SHP77 treated with DMSO at 0.1 percent for 48 hours (cell line): ENCODE measurements around the gene HMCN2.

Experiments used
- DNase-seq: peaks from one replicate; lab custom pipeline; 2025; lab: John Stamatoyannopoulos, UW

Gene HMCN2

DNA sequence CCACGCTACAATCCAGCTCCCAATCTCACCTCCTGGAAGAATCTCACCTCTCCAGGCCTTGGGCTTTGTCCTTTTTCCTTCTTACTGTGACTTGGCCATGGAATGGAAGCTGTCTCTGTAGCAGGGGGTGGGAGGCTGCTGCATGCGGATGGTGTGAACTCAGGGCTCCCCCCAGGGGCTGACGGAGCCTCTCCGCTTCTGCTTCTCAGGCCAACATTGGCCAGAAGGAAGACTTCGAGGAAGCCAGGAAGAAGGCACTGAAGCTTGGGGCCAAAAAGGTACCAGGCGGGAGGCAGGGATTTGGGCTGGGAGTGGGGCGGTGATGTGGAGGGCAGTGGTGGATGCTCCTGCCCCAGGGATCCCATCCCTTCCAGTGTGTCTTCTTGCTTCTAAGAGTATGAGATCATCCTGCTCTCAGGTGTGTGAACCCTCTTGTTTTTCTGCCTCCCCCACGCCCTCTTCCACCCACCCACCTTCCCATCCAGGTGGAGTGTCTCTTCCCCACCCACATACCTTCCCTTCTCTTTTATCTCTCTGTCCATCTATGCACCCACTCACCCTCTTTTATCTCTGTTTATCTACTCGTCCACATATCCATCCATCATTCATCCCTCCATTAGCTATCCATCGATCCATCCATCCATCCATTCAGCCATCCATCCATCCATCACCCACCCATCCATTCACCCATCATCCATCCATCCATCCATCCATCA lies 188.7 kb downstream of the HMCN2 start:
- no peak for DNase-seq

DNA sequence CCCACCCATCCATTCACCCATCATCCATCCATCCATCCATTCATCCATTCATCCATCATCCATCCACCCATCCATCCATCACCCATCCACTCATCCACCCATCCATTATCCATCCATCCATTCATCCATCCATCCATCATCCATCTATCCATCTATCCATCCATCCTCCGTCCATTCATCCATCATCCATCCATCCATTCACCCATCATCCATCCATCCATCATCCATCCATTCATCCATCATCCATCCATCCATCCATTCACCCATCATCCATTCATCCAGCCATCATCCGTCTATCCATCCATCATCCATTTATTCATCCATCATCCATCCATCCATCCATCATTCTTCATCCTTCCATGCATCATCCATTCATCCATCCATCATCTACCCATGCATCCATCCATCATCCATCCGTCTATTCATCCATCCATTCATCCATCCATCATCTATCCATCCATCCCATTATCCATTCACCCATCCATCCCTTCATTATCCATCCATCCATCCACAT lies 189.3 kb downstream of the HMCN2 start:
- no peak for DNase-seq

DNA sequence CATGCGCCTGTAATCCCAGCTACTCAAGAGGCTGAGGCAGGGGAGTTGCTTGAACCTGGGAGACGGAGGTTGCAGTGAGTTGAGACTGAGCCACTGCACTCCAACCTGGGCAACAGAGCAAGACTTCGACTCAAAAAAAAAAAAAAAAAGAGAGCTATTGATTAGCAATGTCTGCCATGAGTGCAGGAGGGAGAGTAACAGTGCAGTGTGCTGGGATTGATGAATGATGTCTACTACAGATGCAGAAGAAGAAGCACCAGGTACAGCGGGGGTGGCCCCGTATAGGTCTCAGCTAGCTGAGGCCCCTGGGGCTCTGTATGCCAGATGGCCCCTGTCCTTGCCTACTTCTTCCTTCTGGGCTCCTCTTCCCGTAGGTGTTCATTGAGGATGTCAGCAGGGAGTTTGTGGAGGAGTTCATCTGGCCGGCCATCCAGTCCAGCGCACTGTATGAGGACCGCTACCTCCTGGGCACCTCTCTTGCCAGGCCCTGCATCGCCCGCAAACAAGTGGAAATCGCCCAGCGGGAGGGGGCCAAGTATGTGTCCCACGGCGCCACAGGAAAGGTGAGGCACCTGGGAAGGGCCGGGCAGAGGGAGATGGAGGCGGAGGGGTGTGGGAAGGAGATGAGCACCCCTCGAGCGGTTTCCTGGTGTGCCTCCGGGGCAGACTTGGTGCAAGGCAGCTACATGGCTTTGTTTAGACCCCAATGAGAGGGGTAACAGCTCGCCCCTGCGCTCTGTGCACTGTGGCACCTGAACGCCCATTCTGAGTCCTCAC lies 192.7 kb downstream of the HMCN2 start:
- no peak for DNase-seq

DNA sequence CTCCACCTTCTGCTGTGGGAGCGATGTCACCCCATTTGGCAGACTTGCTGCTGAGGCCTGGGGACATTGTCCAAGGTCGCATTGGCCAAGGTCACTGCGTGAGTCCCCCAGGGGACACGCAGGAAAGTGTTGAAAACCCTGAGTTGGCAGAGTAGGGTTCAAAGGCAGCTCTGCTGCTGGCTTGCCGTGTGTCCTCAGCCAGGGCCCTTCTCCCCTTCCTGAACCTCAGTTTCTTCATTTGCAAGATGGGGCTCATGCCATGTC lies 193.2 kb downstream of the HMCN2 start:
- no peak for DNase-seq

DNA sequence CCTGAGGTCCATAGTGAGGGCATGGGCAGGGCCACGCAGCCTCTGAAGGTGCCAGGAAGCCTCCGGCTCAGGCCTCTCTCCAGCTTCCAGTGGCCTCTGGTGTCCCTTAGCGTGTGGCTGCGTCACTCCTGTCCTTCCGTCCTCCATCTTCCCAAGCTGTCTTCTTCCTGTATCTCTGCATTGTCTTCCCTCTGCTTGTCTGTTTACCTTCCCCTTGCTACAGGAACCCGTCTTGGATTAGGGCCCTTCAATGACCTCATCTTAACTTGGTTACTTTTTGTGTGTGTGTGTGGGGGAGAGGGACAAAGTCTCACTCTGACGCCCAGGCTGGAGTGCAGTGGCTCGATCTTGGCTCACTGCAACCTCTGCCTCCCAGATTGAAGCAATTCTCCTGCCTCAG lies 193.6 kb downstream of the HMCN2 start:
- no peak for DNase-seq

DNA sequence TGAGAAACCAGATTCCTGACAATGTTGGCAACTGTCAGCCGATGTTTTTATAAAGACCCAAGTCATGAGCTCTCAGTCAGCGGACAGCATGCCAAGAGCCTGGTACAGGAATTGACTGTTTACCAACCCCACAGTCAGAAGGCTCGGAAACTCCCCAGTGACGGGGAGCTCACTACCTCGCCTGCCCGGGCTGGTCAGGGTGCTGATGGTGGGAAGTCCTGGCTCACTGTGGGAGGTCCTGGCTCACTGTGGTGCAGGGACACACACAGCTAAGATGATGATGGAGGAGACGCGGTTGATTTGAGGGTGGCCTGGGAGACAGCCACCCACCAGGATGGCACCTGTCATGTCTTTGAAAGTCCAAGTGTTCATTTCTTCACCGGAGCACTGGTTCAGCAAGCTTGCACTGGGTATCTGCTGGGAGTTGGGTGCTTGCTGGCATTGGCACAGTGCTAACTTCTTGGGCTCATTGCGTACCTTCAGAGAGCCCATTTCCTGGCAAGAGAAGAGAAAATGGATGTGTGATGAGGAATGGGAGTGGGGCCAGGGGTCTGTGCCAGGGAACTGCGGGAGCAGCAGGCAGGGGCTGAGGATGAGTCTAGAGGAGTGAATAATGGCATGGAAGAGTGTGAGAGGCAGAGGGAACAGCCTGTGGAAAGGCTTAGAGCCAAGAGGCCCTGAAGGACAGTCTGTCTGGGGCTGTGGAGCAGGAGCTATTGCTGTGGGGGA lies 194.5 kb downstream of the HMCN2 start:
- no peak for DNase-seq

DNA sequence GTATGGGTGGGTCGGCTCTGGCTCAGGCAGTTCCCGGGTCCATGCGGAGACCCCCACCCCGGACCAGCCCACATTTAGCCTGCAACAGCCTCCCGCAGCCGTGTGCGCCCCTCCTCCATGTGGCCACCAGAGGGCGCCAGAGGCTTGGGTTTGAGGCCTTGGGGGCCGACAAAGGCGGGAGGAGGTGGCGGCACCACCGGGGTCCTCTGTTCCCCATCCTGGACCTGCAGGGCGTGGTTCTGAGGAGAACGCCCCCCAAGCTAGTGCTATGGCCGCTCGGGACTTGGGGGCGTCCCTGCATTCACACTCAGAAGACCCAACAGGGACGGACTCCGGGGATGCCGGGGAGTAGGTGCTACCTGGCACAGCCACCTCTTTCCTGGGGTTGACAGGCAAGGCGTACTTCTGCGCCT lies 195.7 kb downstream of the HMCN2 start:
- no peak for DNase-seq

DNA sequence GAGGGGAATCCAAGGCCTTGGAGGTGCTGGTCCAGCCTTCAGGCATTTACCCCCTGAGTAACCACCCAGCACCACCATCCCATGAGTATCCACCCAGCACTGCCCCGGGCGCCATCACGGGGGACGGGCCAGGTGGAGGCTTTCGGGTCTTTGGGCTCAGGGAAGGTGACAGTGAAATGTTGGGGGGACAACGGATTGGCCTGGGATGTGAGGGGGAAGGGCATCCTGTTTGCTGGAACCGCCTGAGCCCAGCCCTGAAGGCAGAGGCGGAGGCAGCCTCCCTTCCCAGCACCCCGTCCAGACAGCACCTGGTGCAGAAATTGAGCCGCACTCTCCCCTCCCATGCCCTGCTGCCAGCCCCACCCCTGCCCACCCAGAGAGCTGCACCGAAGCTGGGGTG lies 196.2 kb downstream of the HMCN2 start:
- DNase-seq, result no peak

DNA sequence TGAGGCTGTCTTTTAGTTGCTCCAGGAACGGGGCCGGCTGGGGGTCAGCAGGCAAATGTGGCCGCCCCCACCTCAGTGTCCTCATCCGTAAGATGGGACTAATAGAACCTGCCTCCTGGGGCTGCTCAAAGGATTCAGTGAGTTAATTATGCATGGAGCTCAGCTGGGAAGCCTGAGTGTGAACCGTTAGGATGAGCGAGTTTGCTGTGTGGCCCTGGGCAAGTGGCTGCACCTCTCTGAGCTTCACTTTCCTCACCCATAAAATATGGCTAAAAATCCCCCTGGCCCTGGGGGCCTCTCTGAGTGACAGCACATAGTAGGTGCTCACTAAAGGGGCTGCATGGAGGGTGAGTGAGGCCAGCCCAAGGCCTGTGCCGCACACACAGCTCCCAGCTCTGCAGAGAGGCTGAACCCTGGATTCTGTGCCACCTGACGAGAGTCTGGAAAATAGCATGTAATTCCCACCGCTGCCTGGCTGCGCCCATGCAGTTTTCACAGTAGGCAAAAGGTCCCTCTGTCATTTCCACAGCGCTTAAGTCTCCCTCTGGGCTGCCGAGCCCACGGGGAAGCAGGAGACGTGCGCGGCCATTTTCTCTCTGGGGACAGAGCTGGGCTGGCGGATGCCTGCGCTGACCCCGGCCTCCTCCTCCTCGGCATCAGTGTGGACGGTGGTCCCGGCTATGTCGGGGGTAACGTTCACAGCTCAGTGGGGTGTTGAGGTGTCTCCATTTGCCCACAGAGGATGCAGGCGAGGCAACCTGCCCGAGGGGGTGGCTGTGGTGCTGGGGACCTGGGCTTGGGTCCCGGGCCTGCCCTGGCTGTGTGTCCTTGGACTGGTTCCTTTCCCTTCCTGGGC lies 197.4 kb downstream of the HMCN2 start:
- no peak for DNase-seq

DNA sequence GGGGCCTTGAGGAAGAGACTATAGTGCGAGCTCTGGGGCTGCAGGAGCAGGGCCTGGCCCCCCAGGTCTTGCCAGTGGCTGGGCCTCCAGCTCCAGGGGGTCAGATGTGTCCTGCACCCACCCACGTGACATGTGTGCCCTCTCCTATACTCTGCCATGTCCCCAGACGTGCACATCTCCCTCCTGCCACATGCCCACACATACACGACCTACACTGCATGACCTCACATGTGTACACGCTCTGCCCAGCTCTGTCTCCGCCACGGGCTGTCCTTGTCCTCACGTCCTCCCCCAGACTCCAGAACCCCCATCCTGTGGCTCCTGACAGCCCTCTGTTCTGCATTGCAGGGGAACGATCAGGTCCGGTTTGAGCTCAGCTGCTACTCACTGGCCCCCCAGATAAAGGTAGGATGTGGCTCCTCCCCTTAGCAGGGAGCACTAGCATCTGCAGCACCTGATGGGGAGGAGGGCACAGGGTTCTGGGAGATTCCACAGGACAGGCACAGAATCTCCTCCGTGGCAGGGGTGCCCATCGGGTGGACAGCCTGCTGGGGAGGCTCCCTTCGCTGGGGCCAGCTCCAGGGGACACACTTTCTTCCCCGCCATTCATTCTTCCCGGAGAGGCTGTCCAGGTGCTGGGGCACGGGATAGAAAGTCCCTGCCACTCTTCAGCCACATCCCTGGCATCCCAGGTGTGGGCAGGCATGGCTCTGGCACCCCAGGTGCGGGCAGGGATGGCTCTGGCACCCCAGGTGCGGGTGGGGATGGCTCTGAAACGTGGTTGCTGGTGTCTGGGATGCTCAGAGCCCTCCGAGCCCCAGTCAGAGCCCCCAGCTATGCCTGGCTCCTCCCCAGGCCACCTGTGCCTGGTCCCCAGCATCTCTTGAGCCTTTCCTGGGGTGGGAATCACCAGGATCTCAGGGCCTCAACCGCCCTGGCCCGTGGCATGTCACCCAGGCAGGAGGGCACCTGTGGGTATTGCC lies 198.5 kb downstream of the HMCN2 start:
- DNase-seq, result no peak

DNA sequence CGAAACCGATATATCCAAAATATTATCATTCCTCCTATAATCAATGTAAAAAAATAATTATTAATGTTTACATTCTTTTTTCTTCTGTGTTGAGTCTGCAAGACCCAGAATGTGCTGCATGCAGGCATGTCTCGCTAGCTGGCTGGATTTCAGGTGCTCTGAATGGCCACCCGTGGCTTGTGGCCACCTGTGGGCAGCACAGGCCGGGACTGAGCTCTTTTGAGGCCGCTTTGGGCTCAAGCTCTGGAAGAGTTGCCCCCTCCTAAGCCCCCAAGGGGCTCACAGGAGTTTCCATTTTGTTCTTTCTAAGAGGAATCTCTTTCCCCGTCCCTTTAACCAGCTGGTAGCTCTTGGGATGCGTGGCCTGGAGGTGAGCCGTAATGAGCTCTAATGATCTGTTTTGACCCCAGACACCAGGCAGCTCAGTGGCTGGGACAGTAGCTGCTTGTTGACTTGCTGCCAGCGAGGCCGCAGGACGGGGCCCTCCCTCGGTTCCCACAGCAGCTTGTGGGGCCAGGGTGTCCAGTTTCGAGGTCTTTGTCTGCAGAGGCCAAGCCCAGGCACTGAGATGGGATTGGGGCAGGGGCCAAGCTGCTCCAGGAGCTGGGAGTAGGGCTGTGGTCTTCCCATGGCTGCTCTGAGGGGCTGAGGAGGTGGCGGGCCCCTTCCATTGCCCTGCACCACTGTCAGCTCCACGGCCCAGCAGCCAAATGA lies 200.0 kb downstream of the HMCN2 start:
- DNase-seq, result no peak

DNA sequence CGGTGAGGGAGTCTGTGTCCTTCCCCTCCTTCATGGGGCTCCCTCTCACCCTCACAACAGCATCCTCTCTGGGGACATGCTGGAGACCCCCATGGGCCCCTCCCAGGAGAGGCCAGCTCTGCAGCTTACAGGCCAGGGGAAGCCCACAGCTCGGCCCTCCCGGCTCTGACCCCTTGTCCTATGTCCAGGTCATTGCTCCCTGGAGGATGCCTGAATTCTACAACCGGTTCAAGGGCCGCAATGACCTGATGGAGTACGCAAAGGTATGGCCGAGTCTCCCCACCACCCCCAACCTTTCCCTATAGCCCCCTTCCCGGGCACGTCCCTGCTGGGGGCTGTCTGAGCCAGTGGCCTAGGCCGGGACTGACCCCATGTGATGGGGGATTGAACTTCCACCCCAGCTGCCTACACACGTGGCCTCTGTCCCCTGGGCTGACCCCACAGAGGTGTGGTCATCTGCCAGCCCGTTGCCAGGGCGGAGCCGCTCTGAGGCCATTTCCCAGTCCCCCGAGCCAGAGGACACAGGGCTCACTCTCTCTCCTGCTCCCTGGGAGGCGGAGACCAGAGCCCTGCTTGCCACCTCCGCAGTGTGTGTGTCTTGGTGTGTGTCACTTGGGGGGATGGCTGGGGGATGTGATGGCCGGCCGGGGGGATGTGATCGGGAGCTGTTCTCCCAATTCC lies 201.1 kb downstream of the HMCN2 start:
- DNase-seq, result no peak

DNA sequence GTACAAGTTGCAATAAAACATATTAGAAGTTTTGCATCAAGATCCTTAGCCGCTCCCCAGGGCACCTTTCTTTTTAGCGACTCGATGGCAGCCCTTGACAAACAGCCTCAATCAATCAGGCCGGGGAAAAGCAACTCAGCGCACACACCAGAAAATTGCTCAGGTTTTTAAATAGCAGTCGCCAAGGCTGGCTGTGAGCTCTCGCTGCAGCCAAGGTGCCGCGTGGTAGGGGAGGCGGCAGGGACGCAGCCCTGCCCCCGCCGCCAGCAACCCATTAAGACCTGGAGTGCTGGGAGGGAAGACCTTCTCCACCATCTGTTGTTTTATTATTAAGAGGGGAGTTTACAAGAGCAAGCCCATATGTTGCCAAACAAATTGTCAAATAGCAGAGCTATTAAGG lies 201.8 kb downstream of the HMCN2 start:
- DNase-seq, result no peak

DNA sequence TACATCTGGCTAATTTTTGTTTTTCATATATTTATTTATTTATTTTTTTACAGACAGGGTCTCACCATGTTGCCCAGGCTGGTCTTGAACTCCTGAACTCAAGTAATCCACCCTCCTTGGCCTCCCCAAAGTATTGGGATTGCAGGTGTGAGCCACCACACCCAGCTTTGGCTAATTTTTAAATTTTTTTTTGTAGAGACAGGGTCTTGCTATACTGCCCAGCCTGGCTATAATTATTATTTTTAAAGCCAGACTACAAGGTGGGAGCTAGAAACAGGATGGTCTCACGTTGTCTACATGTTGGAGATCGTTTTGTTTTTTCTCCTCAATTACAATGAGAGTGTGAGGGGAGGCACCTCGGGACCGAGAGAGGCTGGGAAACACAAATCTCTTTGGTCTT lies 203.0 kb downstream of the HMCN2 start:
- no peak for DNase-seq

DNA sequence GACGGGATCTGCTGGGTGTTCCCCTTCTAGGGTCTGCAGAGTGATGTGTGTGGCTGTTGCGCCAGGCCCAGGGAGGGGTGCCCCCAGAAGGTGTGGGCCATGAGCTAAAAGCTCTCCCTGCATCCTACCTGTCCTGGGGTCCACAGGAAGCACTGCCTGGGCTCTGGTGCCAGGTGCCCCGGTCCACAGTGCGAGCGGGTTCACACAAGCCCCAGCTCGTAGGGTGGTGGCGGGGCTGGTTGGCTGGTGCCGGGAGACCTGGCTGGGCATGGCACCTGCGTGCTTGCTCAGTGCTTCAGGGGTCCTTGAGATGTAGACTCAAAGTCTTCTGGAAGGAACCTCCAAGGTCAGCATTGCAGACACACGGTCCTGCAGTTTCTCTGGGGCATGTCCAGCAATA lies 204.7 kb downstream of the HMCN2 start:
- DNase-seq, result no peak

DNA sequence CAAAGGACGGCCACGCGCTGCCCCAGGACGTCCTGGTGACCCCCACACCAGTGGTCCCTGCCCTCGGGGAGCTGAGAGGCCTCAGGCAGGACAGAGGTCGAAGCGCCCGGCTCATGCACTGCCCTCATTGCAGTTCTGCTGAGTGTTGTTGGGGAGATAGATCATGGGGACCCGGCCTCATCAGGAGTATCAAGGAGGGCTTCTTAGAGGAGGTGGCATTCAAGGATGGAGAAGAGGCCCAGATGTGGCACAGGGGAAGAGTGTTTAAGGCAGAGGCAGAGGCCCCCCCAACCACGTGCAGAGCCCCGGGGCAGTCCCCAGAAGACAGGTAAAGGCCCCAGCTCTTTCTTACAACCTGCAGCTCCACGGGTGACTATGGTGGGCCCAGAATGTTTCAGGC lies 205.4 kb downstream of the HMCN2 start:
- DNase-seq, result no peak

DNA sequence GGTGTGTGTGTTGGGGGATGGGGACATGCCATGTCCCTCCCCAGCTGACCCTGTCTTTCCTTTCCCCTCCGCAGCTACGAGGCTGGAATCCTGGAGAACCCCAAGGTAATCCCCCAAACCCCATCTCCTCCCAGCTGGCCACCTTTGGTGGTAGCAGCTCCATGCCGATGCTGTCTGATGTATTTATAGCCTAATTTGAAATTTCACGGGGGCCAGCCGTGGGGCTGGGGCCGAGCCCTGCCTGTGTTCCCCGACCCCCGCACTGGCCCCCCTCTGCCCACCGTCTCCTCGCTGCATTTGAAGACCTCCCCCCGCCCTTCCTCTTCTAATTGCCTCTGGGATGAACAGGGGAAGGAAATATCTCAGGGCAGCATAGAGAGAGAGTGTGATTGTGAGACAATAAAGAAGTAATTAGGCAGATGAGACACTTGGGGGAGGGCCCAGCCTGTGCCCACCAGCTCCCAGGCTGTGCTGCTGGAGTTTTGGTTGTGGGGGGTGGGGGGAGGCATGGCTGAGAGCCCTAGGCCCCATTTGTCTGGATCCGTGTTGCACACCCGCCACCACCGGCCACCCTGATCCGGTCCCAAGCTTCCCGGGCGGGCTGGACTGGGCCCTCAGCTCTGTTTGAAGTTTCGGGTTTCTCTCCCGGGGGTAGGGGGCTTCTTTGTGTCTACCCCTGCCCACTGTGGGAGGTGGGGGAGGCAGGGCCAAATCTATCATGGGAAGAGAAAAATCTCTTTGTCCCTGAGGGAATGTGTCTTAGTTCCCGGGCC lies 206.0 kb downstream of the HMCN2 start:
- no peak for DNase-seq

DNA sequence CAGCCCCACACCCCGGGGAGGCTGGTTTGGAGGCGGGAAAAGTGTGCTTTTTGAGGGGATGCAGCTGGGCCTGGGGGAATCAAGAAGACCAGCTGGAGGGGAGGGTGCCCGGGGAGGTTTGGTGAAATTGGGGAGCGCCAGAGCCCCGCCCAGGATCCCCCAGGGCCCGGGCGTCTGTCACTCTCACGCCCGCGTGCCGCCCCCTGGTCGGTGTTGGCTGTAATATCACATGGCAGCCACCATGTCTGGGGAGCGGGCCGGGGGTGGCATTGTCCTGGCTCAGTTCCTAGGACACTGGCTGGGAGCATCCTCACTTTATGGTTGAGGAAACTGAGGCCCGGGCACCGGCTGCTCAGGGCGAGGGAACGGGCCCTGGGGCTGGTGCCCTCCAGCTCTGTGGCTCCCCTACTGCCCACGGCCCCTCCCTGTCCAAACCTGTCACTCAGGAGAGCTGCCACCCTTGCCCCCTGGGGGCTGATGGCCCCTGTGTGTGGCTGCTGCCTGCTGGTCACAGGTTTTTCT lies 206.7 kb downstream of the HMCN2 start:
- no peak for DNase-seq

DNA sequence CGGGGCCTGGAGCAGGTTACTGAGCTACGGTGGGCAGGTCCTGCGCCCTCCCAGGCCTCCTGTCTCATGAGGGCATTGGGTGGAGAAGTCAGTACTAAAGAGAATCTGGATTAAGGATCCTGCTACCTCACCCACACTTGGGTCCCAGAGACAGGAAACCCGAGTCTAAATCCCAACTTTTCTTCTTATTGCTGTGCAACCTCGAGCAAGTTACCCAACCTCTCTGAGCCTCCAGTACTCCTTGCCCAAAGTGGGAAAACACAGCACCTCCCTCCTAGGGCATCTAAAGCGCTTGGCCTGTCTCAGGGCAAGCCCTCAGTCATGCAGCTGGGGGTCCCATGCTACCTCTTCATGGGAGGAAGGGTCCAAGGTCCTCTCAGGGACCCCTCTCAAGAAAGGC lies 207.4 kb downstream of the HMCN2 start:
- no peak for DNase-seq
